SK-N-SH treated with all-trans-retinoic acid at 6 μM for 48 hours (cell line): ENCODE measurements around the gene ADAMTS2.

Experiments
- ATAC-seq: fragments of 200-7000 bp; cut with Tn5 transposase; 3 replicates; pipeline ENCODE4 v1.9.1; 2020; ENCODE audit warnings: mild to moderate bottlenecking, moderate library complexity
- BACH2 ChIP-seq: fragments of 250-450 bp; sonication (Bioruptor Pico); IDR thresholded peaks from 2 replicates; pipeline ENCODE4 v1.9.0; 2021; ENCODE audit warnings: mild to moderate bottlenecking, borderline replicate concordance
- CSDC2 ChIP-seq: fragments of 250-450 bp; sonication (Bioruptor Pico); IDR thresholded peaks from 2 replicates; pipeline ENCODE4 v1.5.0; 2020; ENCODE audit warnings: mild to moderate bottlenecking, moderate library complexity
- ESRRG ChIP-seq: fragments of 250-450 bp; sonication (Bioruptor Pico); IDR thresholded peaks from 2 replicates; pipeline ENCODE4 v1.6.1; 2021; ENCODE audit warnings: mild to moderate bottlenecking
- ISL1 ChIP-seq: fragments of 250-450 bp; sonication (Bioruptor Pico); IDR thresholded peaks from 2 replicates; pipeline ENCODE4 v2.1.2; 2022; ENCODE audit warnings: mild to moderate bottlenecking, moderate library complexity
- OSR1 ChIP-seq: fragments of 250-450 bp; sonication (Bioruptor Pico); IDR thresholded peaks from 2 replicates; pipeline ENCODE4 v1.8.0; 2022; ENCODE audit warnings: moderate library complexity, mild to moderate bottlenecking, inconsistent platforms
- PATZ1 ChIP-seq: fragments of 250-450 bp; sonication (Bioruptor Pico); IDR thresholded peaks from 2 replicates; pipeline ENCODE4 v1.8.0; 2020; ENCODE audit warnings: mild to moderate bottlenecking, moderate library complexity, borderline replicate concordance
- PPARA ChIP-seq: fragments of 250-450 bp; sonication (Bioruptor Pico); IDR thresholded peaks from 2 replicates; pipeline ENCODE4 v1.5.0; 2020; ENCODE audit warnings: mild to moderate bottlenecking, borderline replicate concordance
- RARB ChIP-seq: fragments of 250-450 bp; sonication (Bioruptor Pico); IDR thresholded peaks from 2 replicates; pipeline ENCODE4 v1.8.0; 2021; ENCODE audit warnings: mild to moderate bottlenecking, moderate library complexity
- TCF4 ChIP-seq: fragments of 250-450 bp; sonication (Bioruptor Pico); IDR thresholded peaks from 2 replicates; pipeline ENCODE4 v1.8.0; 2021; ENCODE audit warnings: mild to moderate bottlenecking, moderate library complexity, borderline replicate concordance
- TOX ChIP-seq: fragments of 250-450 bp; sonication (Bioruptor Pico); IDR thresholded peaks from 2 replicates; pipeline ENCODE4 v1.8.0; 2021; ENCODE audit warnings: mild to moderate bottlenecking, moderate library complexity, borderline replicate concordance
- TSHZ2 ChIP-seq: fragments of 250-450 bp; sonication (Bioruptor Pico); IDR thresholded peaks from 2 replicates; pipeline ENCODE4 v1.5.0; 2020; ENCODE audit warnings: mild to moderate bottlenecking, moderate library complexity
- ZC3H10 ChIP-seq: fragments of 250-450 bp; sonication (Bioruptor Pico); IDR thresholded peaks from 2 replicates; pipeline ENCODE4 v1.5.1; 2021; ENCODE audit warnings: mild to moderate bottlenecking, moderate library complexity
- ZFP3 ChIP-seq: fragments of 250-450 bp; sonication (Bioruptor Pico); IDR thresholded peaks from 2 replicates; pipeline ENCODE4 v1.5.0; 2020; ENCODE audit warnings: mild to moderate bottlenecking, moderate library complexity
- ZNF70 ChIP-seq: fragments of 450-650 bp; formaldehyde crosslinking; IDR thresholded peaks from 2 replicates; pipeline ENCODE4 v1.5.0; 2020; ENCODE audit warnings: mild to moderate bottlenecking, moderate library complexity
- ZNF8 ChIP-seq: fragments of 450-650 bp; formaldehyde crosslinking; IDR thresholded peaks from 2 replicates; pipeline ENCODE4 v1.5.0; 2020; ENCODE audit warnings: mild to moderate bottlenecking, moderate library complexity
- TF ChIP-seq, protein P1 (sequence below): fragments of 250-450 bp; sonication (Bioruptor Pico); IDR thresholded peaks from 2 replicates; pipeline ENCODE4 v1.5.1; 2020; ENCODE audit warnings: low read depth, mild to moderate bottlenecking, moderate library complexity
- TF ChIP-seq, protein P2 (sequence below): fragments of 250-450 bp; sonication (Bioruptor Pico); IDR thresholded peaks from 2 replicates; pipeline ENCODE4 v1.8.0; 2021; ENCODE audit warnings: low read depth, mild to moderate bottlenecking, moderate library complexity, borderline replicate concordance

The ADAMTS2 gene

GRCh38 chr5:179211068-179211467 lies 134.2 kb downstream of the ADAMTS2 start (continued):
- TF ChIP-seq PATZ1 (no peak), CSDC2 (no peak), TCF4 (CRISPR knock-in tag) (no peak), ZC3H10 (CRISPR knock-in tag) (no peak), ZFP3 (CRISPR knock-in tag) (no peak), TOX (CRISPR knock-in tag) (no peak)

- ATAC-seq, result no peak
- TF ChIP-seq TSHZ2 (CRISPR knock-in tag) (no peak), PPARA (no peak), BACH2 (CRISPR knock-in tag) (no peak), ZNF8 (CRISPR knock-in tag) (no peak)
These were observed 134.8 kb downstream of the ADAMTS2 start for GRCh38 chr5:179210478-179210877.

GRCh38 chr5:179209359-179210150 lies 135.7 kb downstream of the ADAMTS2 start:
- ATAC-seq, result no peak
- TF ChIP-seq PATZ1 (no peak), ISL1 (CRISPR knock-in tag) (no peak), PPARA (no peak), OSR1 (CRISPR knock-in tag) (no peak), ZNF8 (CRISPR knock-in tag) (no peak), ZNF70 (CRISPR knock-in tag) (no peak), ZC3H10 (CRISPR knock-in tag) (no peak)
- TF ChIP-seq, protein P1, sequence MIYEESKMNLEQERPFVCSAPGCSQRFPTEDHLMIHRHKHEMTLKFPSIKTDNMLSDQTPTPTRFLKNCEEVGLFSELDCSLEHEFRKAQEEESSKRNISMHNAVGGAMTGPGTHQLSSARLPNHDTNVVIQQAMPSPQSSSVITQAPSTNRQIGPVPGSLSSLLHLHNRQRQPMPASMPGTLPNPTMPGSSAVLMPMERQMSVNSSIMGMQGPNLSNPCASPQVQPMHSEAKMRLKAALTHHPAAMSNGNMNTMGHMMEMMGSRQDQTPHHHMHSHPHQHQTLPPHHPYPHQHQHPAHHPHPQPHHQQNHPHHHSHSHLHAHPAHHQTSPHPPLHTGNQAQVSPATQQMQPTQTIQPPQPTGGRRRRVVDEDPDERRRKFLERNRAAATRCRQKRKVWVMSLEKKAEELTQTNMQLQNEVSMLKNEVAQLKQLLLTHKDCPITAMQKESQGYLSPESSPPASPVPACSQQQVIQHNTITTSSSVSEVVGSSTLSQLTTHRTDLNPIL (CRISPR knock-in tag), result no peak
- TF ChIP-seq, protein P2, sequence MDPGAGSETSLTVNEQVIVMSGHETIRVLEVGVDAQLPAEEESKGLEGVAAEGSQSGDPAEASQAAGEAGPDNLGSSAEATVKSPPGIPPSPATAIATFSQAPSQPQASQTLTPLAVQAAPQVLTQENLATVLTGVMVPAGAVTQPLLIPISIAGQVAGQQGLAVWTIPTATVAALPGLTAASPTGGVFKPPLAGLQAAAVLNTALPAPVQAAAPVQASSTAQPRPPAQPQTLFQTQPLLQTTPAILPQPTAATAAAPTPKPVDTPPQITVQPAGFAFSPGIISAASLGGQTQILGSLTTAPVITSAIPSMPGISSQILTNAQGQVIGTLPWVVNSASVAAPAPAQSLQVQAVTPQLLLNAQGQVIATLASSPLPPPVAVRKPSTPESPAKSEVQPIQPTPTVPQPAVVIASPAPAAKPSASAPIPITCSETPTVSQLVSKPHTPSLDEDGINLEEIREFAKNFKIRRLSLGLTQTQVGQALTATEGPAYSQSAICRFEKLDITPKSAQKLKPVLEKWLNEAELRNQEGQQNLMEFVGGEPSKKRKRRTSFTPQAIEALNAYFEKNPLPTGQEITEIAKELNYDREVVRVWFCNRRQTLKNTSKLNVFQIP (CRISPR knock-in tag), result no peak

DNA sequence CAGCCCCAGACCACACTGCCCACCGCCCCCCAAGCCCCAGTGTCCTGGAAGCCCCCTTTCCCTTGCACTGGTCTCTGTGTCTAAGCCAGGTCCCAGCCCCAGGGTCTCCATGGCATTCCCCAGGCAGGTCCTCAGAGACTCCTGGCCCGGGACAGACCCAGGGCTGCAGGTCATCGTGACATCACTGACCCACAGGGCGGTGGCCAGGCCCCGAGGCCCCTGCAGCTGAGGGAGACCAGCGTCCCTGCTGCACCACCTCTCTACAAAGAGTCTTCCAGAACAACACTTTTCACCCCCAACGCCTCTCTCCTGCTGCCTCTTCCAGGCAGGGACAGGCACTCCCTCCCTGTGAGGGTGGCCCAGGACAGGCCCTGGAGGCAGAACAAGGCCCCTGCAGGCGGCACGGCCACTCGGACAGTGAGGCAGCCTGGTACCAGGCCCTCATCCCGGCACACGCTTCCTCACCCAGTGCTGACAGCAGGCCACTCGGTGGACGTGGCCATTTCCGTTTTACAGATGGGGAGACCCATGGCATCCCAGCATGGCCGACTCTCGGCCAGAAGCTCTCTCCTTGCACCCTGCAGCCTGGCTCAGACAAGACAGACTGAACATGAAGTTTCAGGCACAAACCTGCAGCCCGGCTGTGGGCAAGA lies 136.4 kb downstream of the ADAMTS2 start:
- ATAC-seq, result no peak
- TF ChIP-seq BACH2 (CRISPR knock-in tag) (no peak), RARB (CRISPR knock-in tag) (no peak), TSHZ2 (CRISPR knock-in tag) (no peak), CSDC2 (no peak), PPARA (no peak), TCF4 (CRISPR knock-in tag) (no peak), PATZ1 (no peak), ESRRG (CRISPR knock-in tag) (no peak)
- TF ChIP-seq, protein P1 (CRISPR knock-in tag), result no peak
